Prostate gland (tissue), 2 donors: ENCODE data around the gene CD72.

Source experiments
- POLR2A ChIP-seq: fragments of 450-650 bp; IDR thresholded peaks from one replicate; pipeline ENCODE4 v1.6.1; 2016; ENCODE audit warnings: antibody characterized with exemption, mild to moderate bottlenecking
- TF ChIP-seq, protein P1 (sequence below), 4 experiments: fragments of 200-600 bp in 2 of 4; fragments of 450-650 bp in 2 of 4; sonication (generic) in 2 of 4; IDR thresholded peaks; 1 replicate in 3 of 4; 2 replicates in 1 of 4; pipeline ENCODE4 v1.5.1; 2016 to 2019; ENCODE audit warnings: antibody characterized with exemption in 4 of 4, mild to moderate bottlenecking in 2 of 4, moderate library complexity in 2 of 4

DNA sequence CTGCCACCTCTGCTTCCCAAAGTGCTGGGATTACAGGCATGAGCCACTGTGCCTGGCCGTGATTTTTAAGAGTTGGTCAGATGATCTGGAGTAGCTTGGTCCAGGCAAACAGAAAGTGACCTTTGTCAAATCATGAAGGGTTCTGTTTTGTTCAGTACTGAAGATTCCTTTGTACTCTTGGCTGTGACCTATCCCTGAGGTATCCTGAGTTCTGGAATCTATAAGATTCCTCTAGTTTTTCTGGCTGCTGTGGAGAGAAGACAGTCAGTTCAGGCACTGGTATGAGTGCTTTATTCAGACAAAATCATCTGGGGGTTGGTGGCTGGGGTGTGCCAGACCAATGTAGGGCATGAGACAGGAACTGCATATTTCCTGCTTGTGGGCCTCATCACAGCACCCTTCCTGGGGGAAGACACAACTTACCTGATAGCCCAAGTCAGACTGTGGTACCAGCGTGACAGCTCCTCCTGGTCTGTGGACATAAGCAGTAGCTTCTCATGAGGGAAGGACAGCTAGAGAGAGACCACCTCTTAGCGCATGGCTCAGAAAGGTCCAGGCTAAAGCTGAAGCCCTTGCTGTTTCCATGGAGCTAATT, 43.6 kb upstream of the CD72 start:
- TF ChIP-seq POLR2A = no peak
- TF ChIP-seq, protein P1, sequence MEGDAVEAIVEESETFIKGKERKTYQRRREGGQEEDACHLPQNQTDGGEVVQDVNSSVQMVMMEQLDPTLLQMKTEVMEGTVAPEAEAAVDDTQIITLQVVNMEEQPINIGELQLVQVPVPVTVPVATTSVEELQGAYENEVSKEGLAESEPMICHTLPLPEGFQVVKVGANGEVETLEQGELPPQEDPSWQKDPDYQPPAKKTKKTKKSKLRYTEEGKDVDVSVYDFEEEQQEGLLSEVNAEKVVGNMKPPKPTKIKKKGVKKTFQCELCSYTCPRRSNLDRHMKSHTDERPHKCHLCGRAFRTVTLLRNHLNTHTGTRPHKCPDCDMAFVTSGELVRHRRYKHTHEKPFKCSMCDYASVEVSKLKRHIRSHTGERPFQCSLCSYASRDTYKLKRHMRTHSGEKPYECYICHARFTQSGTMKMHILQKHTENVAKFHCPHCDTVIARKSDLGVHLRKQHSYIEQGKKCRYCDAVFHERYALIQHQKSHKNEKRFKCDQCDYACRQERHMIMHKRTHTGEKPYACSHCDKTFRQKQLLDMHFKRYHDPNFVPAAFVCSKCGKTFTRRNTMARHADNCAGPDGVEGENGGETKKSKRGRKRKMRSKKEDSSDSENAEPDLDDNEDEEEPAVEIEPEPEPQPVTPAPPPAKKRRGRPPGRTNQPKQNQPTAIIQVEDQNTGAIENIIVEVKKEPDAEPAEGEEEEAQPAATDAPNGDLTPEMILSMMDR (IDR thresholded peaks at IDR 0.05) = no peak
